Neural cell (in vitro differentiated cells): ENCODE measurements around the gene SERPINA9. TPM values are rescaled to one million over a fixed set of nuclear protein-coding genes. Genes with fewer than 3 reads are reported as not detected.

Experiments
- H2AFZ ChIP-seq: fragments of 200-600, 300-800 bp; sonication (generic), shearing (Covaris generic); 2 replicates; pipeline ENCODE4 v1.6.0; 2014; ENCODE audit warnings: low read depth, mild to moderate bottlenecking, antibody characterized with exemption, low read length, moderate library complexity
- H3F3A ChIP-seq: fragments of 200-600 bp; shearing (Covaris generic); 2 replicates; pipeline ENCODE4 v1.6.1; 2016; ENCODE audit warnings: mild to moderate bottlenecking, moderate library complexity, mixed read lengths, antibody characterized with exemption, low read length; ENCODE audit not compliant: insufficient read depth, poor library complexity, severe bottlenecking
- H3K27ac ChIP-seq: fragments of 200-600, 300-800 bp; sonication (generic), shearing (Covaris generic); 2 replicates; pipeline ENCODE4 v1.5.1; 2014; ENCODE audit warnings: mild to moderate bottlenecking, low read length, moderate library complexity
- H3K27me3 ChIP-seq: fragments of 300-800, 200-600 bp; sonication (generic), shearing (Covaris generic); 2 replicates; pipeline ENCODE4 v1.6.0; 2014; ENCODE audit warnings: mild to moderate bottlenecking, low read depth, low read length, moderate library complexity; ENCODE audit not compliant: insufficient read depth
- H3K36me3 ChIP-seq: fragments of 300-800, 200-600 bp; sonication (generic), shearing (Covaris generic); 2 replicates; pipeline ENCODE4 v1.5.1; 2014; ENCODE audit warnings: mild to moderate bottlenecking, antibody characterized with exemption, low read length, moderate library complexity; ENCODE audit not compliant: insufficient read depth
- H3K4me2 ChIP-seq: fragments of 300-800, 200-600 bp; sonication (generic), shearing (Covaris generic); 2 replicates; pipeline ENCODE4 v1.6.0; 2014; ENCODE audit warnings: mild to moderate bottlenecking, low read length
- H3K4me3 ChIP-seq: fragments of 300-800, 200-600 bp; sonication (generic), shearing (Covaris generic); 2 replicates; pipeline ENCODE4 v1.5.1; 2014; ENCODE audit warnings: mild to moderate bottlenecking, low read length, moderate library complexity
- H3K79me2 ChIP-seq: fragments of 200-600 bp; shearing (Covaris generic); replicated peaks from 2 replicates; pipeline ENCODE4 v1.6.0; 2014; ENCODE audit warnings: mild to moderate bottlenecking, low read length, moderate library complexity; ENCODE audit not compliant: insufficient read depth
- H3K9ac ChIP-seq: fragments of 300-800, 200-600 bp; sonication (generic), shearing (Covaris generic); 2 replicates; pipeline ENCODE4 v1.6.1; 2016; ENCODE audit warnings: mild to moderate bottlenecking, low read length, mixed read lengths
- H3K9me2 ChIP-seq: fragments of 200-600 bp; shearing (Covaris generic); 2 replicates; pipeline ENCODE4 v1.6.1; 2016; ENCODE audit warnings: mild to moderate bottlenecking, low read length, mixed read lengths; ENCODE audit not compliant: insufficient read depth
- H3K9me3 ChIP-seq: fragments of 200-600, 300-800 bp; sonication (generic), shearing (Covaris generic); 2 replicates; pipeline ENCODE4 v1.6.1; 2016; ENCODE audit warnings: mild to moderate bottlenecking, mixed run types, low read length, moderate library complexity, mixed read lengths
- H4K20me1 ChIP-seq: fragments of 200-600 bp; shearing (Covaris generic); 2 replicates; pipeline ENCODE4 v1.6.1; 2016; ENCODE audit warnings: mild to moderate bottlenecking, mixed run types; ENCODE audit not compliant: insufficient read depth
- EP300 ChIP-seq: fragments of 450-650 bp; conservative IDR thresholded peaks from 2 replicates; pipeline ENCODE4 v1.6.1; 2014; ENCODE audit warnings: antibody characterized with exemption, mild to moderate bottlenecking, moderate library complexity; ENCODE audit not compliant: poor library complexity, severe bottlenecking
- EZH2 ChIP-seq: fragments of 200-600, 300-800 bp; shearing (Covaris generic), sonication (generic); IDR thresholded peaks from 2 replicates; pipeline ENCODE4 v1.6.1; 2014; ENCODE audit warnings: antibody characterized with exemption, low read length, borderline replicate concordance, mild to moderate bottlenecking; ENCODE audit not compliant: insufficient read depth, poor library complexity, severe bottlenecking
- MXI1 ChIP-seq: fragments of 450-650 bp; conservative IDR thresholded peaks from 2 replicates; pipeline ENCODE4 v1.6.1; 2014; ENCODE audit warnings: antibody characterized with exemption, mild to moderate bottlenecking; ENCODE audit not compliant: poor library complexity, severe bottlenecking
- POLR2AphosphoS5 ChIP-seq: IDR thresholded peaks from 2 replicates; pipeline ENCODE4 v1.6.1; 2012
- RAD21 ChIP-seq: fragments of 450-650 bp; conservative IDR thresholded peaks from 2 replicates; pipeline ENCODE4 v1.6.1; 2014; ENCODE audit warnings: antibody characterized with exemption, mild to moderate bottlenecking, moderate library complexity
- REST ChIP-seq: IDR thresholded peaks from 2 replicates; pipeline ENCODE4 v1.6.1; 2012; ENCODE audit warnings: borderline replicate concordance
- SMC3 ChIP-seq: fragments of 450-650 bp; conservative IDR thresholded peaks from 2 replicates; pipeline ENCODE4 v1.6.1; 2014; ENCODE audit warnings: antibody characterized with exemption, mild to moderate bottlenecking, moderate library complexity; ENCODE audit not compliant: poor library complexity
- TAF1 ChIP-seq: IDR thresholded peaks from 2 replicates; pipeline ENCODE4 v1.6.1; 2012; ENCODE audit warnings: low read depth
- polyA plus RNA-seq: library from polyadenylated mRNA; depleted of rRNA; stranded (reverse); fragments of >200 nt; gene quantifications from 2 replicates; pipeline ENCODE4 v1.2.3, GENCODE V29; 2014
- TF ChIP-seq, protein P1 (sequence below): fragments of 450-650 bp; IDR thresholded peaks from 2 replicates; pipeline ENCODE4 v1.5.1; 2014; ENCODE audit warnings: antibody characterized with exemption, mild to moderate bottlenecking, moderate library complexity; ENCODE audit not compliant: poor library complexity, severe bottlenecking

The SERPINA9 gene
- polyA plus RNA-seq, 1 donor from 2014 or later, result not detected

GRCh38 chr14:94491511-94491910 is 15.5 kb upstream of the SERPINA9 start:
- Histone ChIP-seq H4K20me1 (no peaks in the 10 kb centered on the region), H3F3A (no peaks in the 10 kb centered on the region), H3K9me3 (no peaks in the 10 kb centered on the region), H3K4me2 (no peak overlapping the region), H3K79me2 (no peaks in the 10 kb centered on the region), H3K9me2 (no peaks in the 10 kb centered on the region), H3K27me3 (no peaks in the 10 kb centered on the region), H2AFZ (no peak overlapping the region), H3K9ac (no peak overlapping the region), H3K4me3 (no peak overlapping the region), H3K36me3 (no peaks in the 10 kb centered on the region), H3K27ac (no peak overlapping the region)
- no peak for TF ChIP-seq EP300
- TF ChIP-seq REST, result no peak
- TF ChIP-seq SMC3, result no peak
- no peak for TF ChIP-seq EZH2
- no peak for TF ChIP-seq TAF1
- TF ChIP-seq RAD21, result no peak
- TF ChIP-seq MXI1, result no peak
- no peak for TF ChIP-seq POLR2AphosphoS5
- TF ChIP-seq, protein P1, sequence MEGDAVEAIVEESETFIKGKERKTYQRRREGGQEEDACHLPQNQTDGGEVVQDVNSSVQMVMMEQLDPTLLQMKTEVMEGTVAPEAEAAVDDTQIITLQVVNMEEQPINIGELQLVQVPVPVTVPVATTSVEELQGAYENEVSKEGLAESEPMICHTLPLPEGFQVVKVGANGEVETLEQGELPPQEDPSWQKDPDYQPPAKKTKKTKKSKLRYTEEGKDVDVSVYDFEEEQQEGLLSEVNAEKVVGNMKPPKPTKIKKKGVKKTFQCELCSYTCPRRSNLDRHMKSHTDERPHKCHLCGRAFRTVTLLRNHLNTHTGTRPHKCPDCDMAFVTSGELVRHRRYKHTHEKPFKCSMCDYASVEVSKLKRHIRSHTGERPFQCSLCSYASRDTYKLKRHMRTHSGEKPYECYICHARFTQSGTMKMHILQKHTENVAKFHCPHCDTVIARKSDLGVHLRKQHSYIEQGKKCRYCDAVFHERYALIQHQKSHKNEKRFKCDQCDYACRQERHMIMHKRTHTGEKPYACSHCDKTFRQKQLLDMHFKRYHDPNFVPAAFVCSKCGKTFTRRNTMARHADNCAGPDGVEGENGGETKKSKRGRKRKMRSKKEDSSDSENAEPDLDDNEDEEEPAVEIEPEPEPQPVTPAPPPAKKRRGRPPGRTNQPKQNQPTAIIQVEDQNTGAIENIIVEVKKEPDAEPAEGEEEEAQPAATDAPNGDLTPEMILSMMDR, result no peak

DNA sequence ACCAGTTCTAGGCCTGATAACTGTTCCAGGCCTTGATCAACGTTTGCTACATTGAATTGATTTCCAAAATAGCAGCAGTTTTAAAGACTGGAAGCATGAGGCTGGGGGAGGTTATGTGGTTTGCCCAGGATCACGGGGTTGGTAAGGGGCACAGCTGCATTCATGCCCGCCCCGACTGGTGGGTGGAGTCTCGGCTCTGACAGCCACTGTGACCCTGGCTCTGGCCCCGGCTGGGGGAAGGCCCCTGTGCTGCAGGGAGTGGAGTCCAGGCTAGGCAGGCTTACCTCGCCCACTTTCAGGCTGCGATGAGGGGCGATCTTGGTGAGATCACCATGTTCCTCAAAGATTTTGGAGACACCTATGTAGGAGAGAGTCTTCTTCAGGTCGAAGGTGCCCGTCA is 13.3 kb upstream of the SERPINA9 start:
- no peaks in the 10 kb centered on the region for H3F3A ChIP-seq
- H3K9ac ChIP-seq, result no peak overlapping the region
- no peaks in the 10 kb centered on the region for H3K79me2 ChIP-seq
- no peaks in the 10 kb centered on the region for H4K20me1 ChIP-seq
- TF ChIP-seq RAD21 (no peak), SMC3 (no peak), REST (no peak), POLR2AphosphoS5 (no peak), EP300 (no peak), EZH2 (no peak), TAF1 (no peak), MXI1 (no peak)
- TF ChIP-seq, protein P1, result no peak
- no peaks in the 10 kb centered on the region for H3K27me3 ChIP-seq
- H2AFZ ChIP-seq, result no peak overlapping the region
- H3K9me2 ChIP-seq, result no peaks in the 10 kb centered on the region
- no peaks in the 10 kb centered on the region for H3K36me3 ChIP-seq
- no peak overlapping the region for H3K4me2 ChIP-seq
- H3K9me3 ChIP-seq, result no peaks in the 10 kb centered on the region
- no peak overlapping the region for H3K4me3 ChIP-seq
- no peak overlapping the region for H3K27ac ChIP-seq
